Prostate gland (tissue), 2 donors: ENCODE data around the gene RHOBTB1. TPM values are rescaled to one million over a fixed set of nuclear protein-coding genes. Genes with fewer than 3 reads are reported as not detected.

ENCODE experiments used
- DNase-seq: peaks from one replicate; pipeline ENCODE4 v3.0.0-alpha.2; 2019; ENCODE audit warnings: low spot score
- H3K27ac ChIP-seq, 2 donors: fragments of 200-600 bp; sonication (generic); 2 replicates each; pipeline ENCODE4 v1.5.1; 2017 to 2019
- H3K27me3 ChIP-seq: fragments of 200-600 bp; sonication (generic); replicated peaks from 2 replicates; pipeline ENCODE4 v1.5.1; 2019; ENCODE audit not compliant: insufficient read depth
- H3K36me3 ChIP-seq, 2 donors: fragments of 200-600 bp; sonication (generic); 1 replicate in 1 of 2; 2 replicates in 1 of 2; pipeline versions ENCODE4 v1.5.1 to v1.8.1; 2017 to 2019
- H3K4me1 ChIP-seq: fragments of 200-600 bp; sonication (generic); replicated peaks from 2 replicates; pipeline ENCODE4 v1.5.1; 2019
- H3K4me3 ChIP-seq, 2 donors: fragments of 200-600 bp; sonication (generic); 2 replicates each; pipeline ENCODE4 v1.5.1; 2017 to 2019
- H3K9me3 ChIP-seq: fragments of 200-600 bp; sonication (generic); 2 replicates; pipeline ENCODE4 v1.5.1; 2017
- CTCF ChIP-seq, 4 experiments: fragments of 200-600 bp in 2 of 4; fragments of 450-650 bp in 2 of 4; sonication (generic) in 2 of 4; IDR thresholded peaks; 1 replicate in 3 of 4; 2 replicates in 1 of 4; pipeline ENCODE4 v1.5.1; 2016 to 2019; ENCODE audit warnings: antibody characterized with exemption in 4 of 4, mild to moderate bottlenecking in 2 of 4, moderate library complexity in 2 of 4
- POLR2A ChIP-seq: fragments of 450-650 bp; IDR thresholded peaks from one replicate; pipeline ENCODE4 v1.6.1; 2016; ENCODE audit warnings: antibody characterized with exemption, mild to moderate bottlenecking
- POLR2AphosphoS5 ChIP-seq: sonication (generic); formaldehyde crosslinking; IDR thresholded peaks from one replicate; pipeline ENCODE4 v1.6.1; 2017; ENCODE audit warnings: antibody characterized with exemption
- WGBS: methylation state at CpG from one replicate; pipeline ENCODE4 v1.1.5; 2018; 5-methylcytosine and 5-hydroxymethylcytosine counted together
- intact Hi-C: fragments of 100-400 bp; cut with DNase I; formaldehyde crosslinking; loops from one replicate; pipeline ENCODE4 v1.14.2; 2022
- total RNA-seq, 2 donors: library from RNA; depleted of rRNA; stranded (reverse); fragments of >200 nt; gene quantifications; one replicate each; pipeline ENCODE4 v1.1.0, GENCODE V29; 2016

Gene RHOBTB1
- total RNA-seq, 2 donors from 2014 or later: 4.9 to 28.9 TPM

GRCh38 chr10:60937022-60937421 is 7.0 kb downstream of the RHOBTB1 start:
- TF ChIP-seq POLR2AphosphoS5 (no peak), CTCF (IDR thresholded peaks at IDR 0.05) (no peak), POLR2A (no peak)
- no peaks in the 10 kb centered on the region for H3K4me1 ChIP-seq
- H3K27me3 ChIP-seq: no peaks in the 10 kb centered on the region
- intact Hi-C loops: no loop called here
- no peak overlapping the region for H3K27ac ChIP-seq
- H3K4me3 ChIP-seq: no peak overlapping the region
- no peaks in the 10 kb centered on the region for H3K9me3 ChIP-seq
- 77% methylated on average over 4 of the region's 4 CpGs for WGBS
- no peaks in the 10 kb centered on the region for H3K36me3 ChIP-seq
- DNase-seq: no peak

GRCh38 chr10:60934215-60935175 is 9.5 kb downstream of the RHOBTB1 start:
- no peak for TF ChIP-seq POLR2A
- peak; percentile 21 for TF ChIP-seq POLR2AphosphoS5
- no peak for TF ChIP-seq CTCF (IDR thresholded peaks at IDR 0.05)
- intact Hi-C loops: no loop called here
- Histone ChIP-seq H3K27me3 (no peaks in the 10 kb centered on the region), H3K4me3 (no peak overlapping the region), H3K36me3 (no peaks in the 10 kb centered on the region), H3K27ac (no peak overlapping the region), H3K9me3 (no peaks in the 10 kb centered on the region), H3K4me1 (no peaks in the 10 kb centered on the region)
- no peak for DNase-seq
- WGBS: 11% methylated on average over 6 of the region's 6 CpGs

- H3K27ac ChIP-seq: no peak overlapping the region
Observed at GRCh38 chr10:60932756-60933155, 11.2 kb downstream of the RHOBTB1 start.

GRCh38 chr10:60930237-60930636 is 13.7 kb downstream of the RHOBTB1 start:
- H3K4me1 ChIP-seq: no peaks in the 10 kb centered on the region
- H3K27ac ChIP-seq: no peak overlapping the region
- no peak overlapping the region for H3K4me3 ChIP-seq
- DNase-seq: no peak
- H3K36me3 ChIP-seq: no peaks in the 10 kb centered on the region
- WGBS: 70% methylated on average over 3 of the region's 3 CpGs
- no peaks in the 10 kb centered on the region for H3K9me3 ChIP-seq
- H3K27me3 ChIP-seq: no peaks in the 10 kb centered on the region
- TF ChIP-seq POLR2AphosphoS5: no peak
- no peak for TF ChIP-seq CTCF (IDR thresholded peaks at IDR 0.05)
- no peak for TF ChIP-seq POLR2A
- intact Hi-C loops: no loop called here

More at GRCh38 chr10:60932756-60933155, 11.2 kb downstream of the RHOBTB1 start:
- Histone ChIP-seq H3K4me3 (no peak overlapping the region), H3K27me3 (no peaks in the 10 kb centered on the region), H3K9me3 (no peaks in the 10 kb centered on the region), H3K4me1 (no peaks in the 10 kb centered on the region), H3K36me3 (no peaks in the 10 kb centered on the region)
- TF ChIP-seq POLR2AphosphoS5 (no peak), POLR2A (no peak), CTCF (IDR thresholded peaks at IDR 0.05) (no peak)
- intact Hi-C loops: no loop called here
- WGBS: 65% methylated on average over 4 of the region's 4 CpGs
- DNase-seq: no peak

GRCh38 chr10:60921633-60922032 is 22.4 kb downstream of the RHOBTB1 start:
- no peak overlapping the region for H3K4me3 ChIP-seq
- no peaks in the 10 kb centered on the region for H3K9me3 ChIP-seq
- H3K36me3 ChIP-seq: no peaks in the 10 kb centered on the region
- TF ChIP-seq CTCF (IDR thresholded peaks at IDR 0.05) (no peak), POLR2A (no peak), POLR2AphosphoS5 (no peak)
- intact Hi-C loops: no loop called here
- WGBS: 37% methylated on average over 2 of the region's 2 CpGs
- H3K27ac ChIP-seq: no peak overlapping the region
- DNase-seq: no peak
- H3K27me3 ChIP-seq: no peaks in the 10 kb centered on the region
- H3K4me1 ChIP-seq: no peaks in the 10 kb centered on the region
